ENCODE results near the gene ASCC3.

- TF ChIP-seq, protein P1, sequence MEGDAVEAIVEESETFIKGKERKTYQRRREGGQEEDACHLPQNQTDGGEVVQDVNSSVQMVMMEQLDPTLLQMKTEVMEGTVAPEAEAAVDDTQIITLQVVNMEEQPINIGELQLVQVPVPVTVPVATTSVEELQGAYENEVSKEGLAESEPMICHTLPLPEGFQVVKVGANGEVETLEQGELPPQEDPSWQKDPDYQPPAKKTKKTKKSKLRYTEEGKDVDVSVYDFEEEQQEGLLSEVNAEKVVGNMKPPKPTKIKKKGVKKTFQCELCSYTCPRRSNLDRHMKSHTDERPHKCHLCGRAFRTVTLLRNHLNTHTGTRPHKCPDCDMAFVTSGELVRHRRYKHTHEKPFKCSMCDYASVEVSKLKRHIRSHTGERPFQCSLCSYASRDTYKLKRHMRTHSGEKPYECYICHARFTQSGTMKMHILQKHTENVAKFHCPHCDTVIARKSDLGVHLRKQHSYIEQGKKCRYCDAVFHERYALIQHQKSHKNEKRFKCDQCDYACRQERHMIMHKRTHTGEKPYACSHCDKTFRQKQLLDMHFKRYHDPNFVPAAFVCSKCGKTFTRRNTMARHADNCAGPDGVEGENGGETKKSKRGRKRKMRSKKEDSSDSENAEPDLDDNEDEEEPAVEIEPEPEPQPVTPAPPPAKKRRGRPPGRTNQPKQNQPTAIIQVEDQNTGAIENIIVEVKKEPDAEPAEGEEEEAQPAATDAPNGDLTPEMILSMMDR (conservative IDR thresholded peaks at IDR 0.05; ENCODE audit: low read length) = no peak
- TF ChIP-seq EZH2phosphoT487 (IDR thresholded peaks at IDR 0.05; ENCODE audit: borderline replicate concordance, low read depth, low read length) = no peak
These were observed 37.0 kb upstream of the ASCC3 start for GRCh38 chr6:100918152-100918551.

Data from OCI-LY7 (cell line).